ENCODE results near the gene ECT2.
"Not testable (repeated sequence)": the region's sequence is repeated elsewhere in the genome, so short reads cannot be mapped to it uniquely, and the experiment has no call there.

ECT2 gene

GRCh38 chr3:172716476-172716875 is 34.0 kb upstream of the ECT2 start:
- Mint-ChIP-seq H3K9me3 (peaks cover 6% of the 10 kb centered on the region), H3K36me3 (no peaks in the 10 kb centered on the region), H3K27me3 (peaks cover 22% of the 10 kb centered on the region), H3K4me3 (no peak overlapping the region), H3K4me1 (no peaks in the 10 kb centered on the region), H3K27ac (no peak overlapping the region)
- no peak for ATAC-seq

DNA sequence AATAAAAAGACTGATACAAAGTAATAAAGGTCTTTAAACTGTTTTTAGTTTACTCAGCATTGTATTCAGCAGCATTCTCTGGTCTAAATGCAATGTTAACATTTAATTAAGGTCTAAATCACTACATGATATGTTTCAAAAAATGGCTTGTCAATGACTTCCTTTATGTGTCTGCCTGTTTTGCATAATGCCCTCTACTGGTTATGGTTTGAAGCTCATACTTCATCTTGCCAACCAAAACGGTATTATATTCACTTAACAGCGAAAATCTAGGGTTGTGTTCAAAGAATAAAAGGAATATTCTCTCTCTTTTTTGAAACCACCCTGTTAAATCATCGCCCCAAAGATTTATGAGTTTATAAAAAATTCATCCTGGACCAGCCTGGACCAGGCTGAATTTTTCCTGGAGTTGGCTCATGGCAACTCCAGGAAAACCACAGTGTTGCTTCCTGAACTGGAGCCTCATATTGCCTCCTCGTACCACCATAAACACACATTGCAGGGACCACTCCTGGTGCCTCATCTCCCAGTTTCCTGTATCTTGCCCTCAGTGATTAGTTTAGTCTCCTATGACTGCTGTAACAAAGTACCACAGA is 32.9 kb upstream of the ECT2 start:
- Mint-ChIP-seq H3K27me3 (peaks cover 22% of the 10 kb centered on the region), H3K4me3 (no peak overlapping the region), H3K9me3 (peaks cover 6% of the 10 kb centered on the region), H3K36me3 (no peaks in the 10 kb centered on the region), H3K4me1 (no peaks in the 10 kb centered on the region), H3K27ac (no peak overlapping the region)
- no peak for ATAC-seq

- Mint-ChIP-seq H3K27me3 (peaks cover 22% of the 10 kb centered on the region), H3K9me3 (peaks cover 15% of the 10 kb centered on the region)
- not testable (repeated sequence) for H3K36me3 Mint-ChIP-seq, H3K27ac Mint-ChIP-seq, ATAC-seq, H3K4me1 Mint-ChIP-seq, H3K4me3 Mint-ChIP-seq
These were observed 27.9 kb upstream of the ECT2 start for GRCh38 chr3:172722536-172723040.

DNA sequence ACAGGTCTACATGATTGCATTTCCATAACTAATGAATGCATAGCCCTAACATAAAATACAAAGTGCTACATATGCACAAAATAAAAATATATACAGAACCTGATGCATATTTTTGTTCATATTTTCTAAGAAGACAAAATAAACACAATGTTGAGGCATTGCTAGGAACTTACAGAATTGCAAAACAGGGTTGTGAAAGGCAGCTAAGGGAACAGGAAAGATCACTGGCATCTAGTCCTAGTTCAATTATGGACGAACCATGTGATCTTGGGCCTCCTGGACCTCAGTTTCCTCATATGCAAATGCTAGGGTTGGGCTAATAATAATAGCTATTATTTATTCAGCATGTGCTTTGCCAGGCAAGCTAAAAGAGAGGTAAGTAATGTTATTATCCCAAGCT is 24.1 kb upstream of the ECT2 start:
- Mint-ChIP-seq H3K36me3 (peaks cover 4% of the 10 kb centered on the region), H3K4me3 (no peak overlapping the region), H3K9me3 (peaks cover 9% of the 10 kb centered on the region), H3K27me3 (no peaks in the 10 kb centered on the region), H3K4me1 (no peaks in the 10 kb centered on the region), H3K27ac (no peak overlapping the region)
- no peak for ATAC-seq

GRCh38 chr3:172735014-172735413 is 15.5 kb upstream of the ECT2 start:
- Mint-ChIP-seq H3K4me3 (no peak overlapping the region), H3K27me3 (no peaks in the 10 kb centered on the region), H3K27ac (no peak overlapping the region), H3K4me1 (no peaks in the 10 kb centered on the region), H3K9me3 (no peaks in the 10 kb centered on the region), H3K36me3 (no peaks in the 10 kb centered on the region)
- no peak for ATAC-seq

DNA sequence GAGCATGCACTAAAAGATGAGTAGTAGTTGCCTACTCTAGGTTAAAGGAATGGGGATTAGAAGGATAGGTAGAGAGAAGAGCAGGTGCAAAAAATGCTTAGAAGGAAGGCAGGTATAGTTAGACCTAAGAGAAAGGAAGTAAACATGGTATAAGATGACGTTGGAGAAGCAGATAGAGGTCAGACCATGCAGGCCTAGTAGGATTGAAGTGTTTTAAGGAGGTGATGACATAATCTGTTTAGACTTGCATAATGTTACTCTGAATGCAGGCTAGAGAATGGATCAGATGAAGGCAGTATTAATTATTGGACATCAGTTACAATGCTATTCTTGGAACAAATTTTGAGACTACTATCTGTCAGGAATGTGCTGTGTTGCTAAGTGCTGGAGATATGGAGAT is 11.1 kb upstream of the ECT2 start:
- no peak for ATAC-seq
- no peaks in the 10 kb centered on the region for H3K9me3 Mint-ChIP-seq
- H3K4me1 Mint-ChIP-seq: no peaks in the 10 kb centered on the region
- no peaks in the 10 kb centered on the region for H3K36me3 Mint-ChIP-seq
- H3K4me3 Mint-ChIP-seq: no peak overlapping the region
- H3K27me3 Mint-ChIP-seq: no peaks in the 10 kb centered on the region
- no peak overlapping the region for H3K27ac Mint-ChIP-seq

- Mint-ChIP-seq H3K27me3 (no peaks in the 10 kb centered on the region), H3K9me3 (no peaks in the 10 kb centered on the region), H3K36me3 (no peaks in the 10 kb centered on the region), H3K27ac (no peak overlapping the region), H3K4me1 (peaks cover 3% of the 10 kb centered on the region), H3K4me3 (no peak overlapping the region)
- no peak for ATAC-seq
These were observed 4.1 kb upstream of the ECT2 start for GRCh38 chr3:172746475-172746874.

- peak overlapping the region; percentile 86 for H3K27ac Mint-ChIP-seq
- no peaks in the 10 kb centered on the region for H3K36me3 Mint-ChIP-seq
- peaks cover 9% of the 10 kb centered on the region for H3K4me1 Mint-ChIP-seq
- ATAC-seq: no peak
- no peaks in the 10 kb centered on the region for H3K9me3 Mint-ChIP-seq
- H3K4me3 Mint-ChIP-seq: no peak overlapping the region
- no peaks in the 10 kb centered on the region for H3K27me3 Mint-ChIP-seq
These were observed 1.1 kb upstream of the ECT2 start for GRCh38 chr3:172749230-172749965.

- Mint-ChIP-seq H3K9me3 (no peaks in the 10 kb centered on the region), H3K36me3 (peaks cover 2% of the 10 kb centered on the region), H3K27me3 (no peaks in the 10 kb centered on the region), H3K4me3 (peak overlapping the region; percentile 93), H3K27ac (peak overlapping the region; percentile 86), H3K4me1 (peaks cover 9% of the 10 kb centered on the region)
- ATAC-seq: no peak
These were observed 508 bp upstream of the ECT2 start for GRCh38 chr3:172750069-172750367.

GRCh38 chr3:172751175-172751704 is 714 bp downstream of the ECT2 start:
- no peak for ATAC-seq
- H3K36me3 Mint-ChIP-seq: peaks cover 5% of the 10 kb centered on the region

DNA sequence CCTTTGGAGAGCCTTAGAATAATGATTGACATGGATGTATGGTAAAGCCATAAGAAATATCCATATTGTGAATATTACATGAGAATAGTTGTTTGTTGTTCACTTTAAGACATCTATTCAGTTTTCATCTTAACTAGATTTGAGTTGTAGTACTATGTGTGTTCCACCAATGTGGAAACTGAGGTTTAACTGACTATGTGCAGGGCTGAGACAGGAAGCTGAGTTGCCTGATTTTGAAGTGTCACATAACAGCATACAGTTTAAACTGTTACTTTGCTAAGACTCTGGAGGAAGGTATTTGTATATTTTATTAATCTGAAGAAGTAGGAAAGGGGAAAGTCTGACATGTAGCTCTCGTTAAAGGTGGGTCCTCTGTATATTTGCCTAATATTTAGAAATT is 2.1 kb downstream of the ECT2 start:
- H3K36me3 Mint-ChIP-seq: peaks cover 5% of the 10 kb centered on the region
- no peak for ATAC-seq
- no peaks in the 10 kb centered on the region for H3K27me3 Mint-ChIP-seq
- H3K4me3 Mint-ChIP-seq: no peak overlapping the region
- H3K27ac Mint-ChIP-seq: no peak overlapping the region
- no peaks in the 10 kb centered on the region for H3K9me3 Mint-ChIP-seq
- peaks cover 9% of the 10 kb centered on the region for H3K4me1 Mint-ChIP-seq

More at GRCh38 chr3:172751175-172751704, 714 bp downstream of the ECT2 start:
- H3K4me1 Mint-ChIP-seq: peaks cover 9% of the 10 kb centered on the region
- no peaks in the 10 kb centered on the region for H3K27me3 Mint-ChIP-seq
- no peaks in the 10 kb centered on the region for H3K9me3 Mint-ChIP-seq
- peak overlapping the region; percentile 93 for H3K4me3 Mint-ChIP-seq
- peak overlapping the region; percentile 86 for H3K27ac Mint-ChIP-seq

GRCh38 chr3:172753125-172753524 is 2.6 kb downstream of the ECT2 start:
- Mint-ChIP-seq H3K4me3 (no peak overlapping the region), H3K27ac (no peak overlapping the region)

DNA sequence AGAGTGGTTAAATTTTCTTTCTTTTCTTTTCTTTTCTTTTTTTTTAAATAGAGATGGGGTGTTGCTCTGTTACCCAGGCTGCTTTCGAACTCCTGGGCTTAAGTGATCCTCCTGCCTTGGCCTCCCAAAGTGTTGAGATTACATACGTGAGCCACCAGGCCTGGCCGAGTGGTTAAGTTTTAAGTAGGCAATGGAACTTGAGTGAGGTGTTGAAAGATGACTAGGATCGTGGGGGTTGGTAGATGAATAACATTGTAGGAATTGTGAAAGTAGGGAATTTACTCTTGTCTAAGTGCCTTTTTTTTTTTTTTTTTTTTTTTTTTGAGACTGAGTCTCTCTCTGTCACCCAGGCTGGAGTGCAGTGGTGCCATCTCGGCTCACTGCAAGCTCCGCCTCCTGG is 9.9 kb downstream of the ECT2 start:
- H3K4me3 Mint-ChIP-seq, ATAC-seq, H3K4me1 Mint-ChIP-seq, H3K27me3 Mint-ChIP-seq, H3K9me3 Mint-ChIP-seq, H3K27ac Mint-ChIP-seq: not testable (repeated sequence)
- peaks cover 37% of the 10 kb centered on the region for H3K36me3 Mint-ChIP-seq

More at GRCh38 chr3:172753125-172753524, 2.6 kb downstream of the ECT2 start:
- H3K9me3 Mint-ChIP-seq: no peaks in the 10 kb centered on the region
- H3K36me3 Mint-ChIP-seq: peaks cover 10% of the 10 kb centered on the region
- H3K4me1 Mint-ChIP-seq: peaks cover 9% of the 10 kb centered on the region
- ATAC-seq: no peak
- no peaks in the 10 kb centered on the region for H3K27me3 Mint-ChIP-seq

GRCh38 chr3:172766241-172766640 is 15.7 kb downstream of the ECT2 start:
- ATAC-seq: no peak
- H3K4me3 Mint-ChIP-seq: no peak overlapping the region
- no peaks in the 10 kb centered on the region for H3K4me1 Mint-ChIP-seq
- peaks cover 54% of the 10 kb centered on the region for H3K36me3 Mint-ChIP-seq
- no peaks in the 10 kb centered on the region for H3K9me3 Mint-ChIP-seq
- no peak overlapping the region for H3K27ac Mint-ChIP-seq
- H3K27me3 Mint-ChIP-seq: no peaks in the 10 kb centered on the region

GRCh38 chr3:172766718-172767405 is 16.3 kb downstream of the ECT2 start:
- Mint-ChIP-seq H3K27ac (no peak overlapping the region), H3K36me3 (peaks cover 59% of the 10 kb centered on the region)
- no peak for ATAC-seq

More at GRCh38 chr3:172766718-172767405, 16.3 kb downstream of the ECT2 start:
- no peaks in the 10 kb centered on the region for H3K9me3 Mint-ChIP-seq
- no peaks in the 10 kb centered on the region for H3K27me3 Mint-ChIP-seq
- H3K4me3 Mint-ChIP-seq: no peak overlapping the region
- H3K4me1 Mint-ChIP-seq: no peaks in the 10 kb centered on the region
